A549 (cell line): Measurements from ENCODE around the gene CTSC. TPM values are rescaled to one million over a fixed set of nuclear protein-coding genes. Genes with fewer than 3 reads are reported as not detected.

Experiments
- ATAC-seq, 2 experiments: fragments of 200-7000 bp in 1 of 2; fragments of >200 bp in 1 of 2; cut with Nextera tagmentation in 1 of 2; cut with Tn5 transposase in 1 of 2; 3 replicates each; pipeline versions ENCODE4 v1.8.0 to v1.9.1; 2018 to 2020; ENCODE audit warnings: mild to moderate bottlenecking in 1 of 2, moderate library complexity in 1 of 2
- CTCF ChIA-PET: fragments of 300-600 bp; sonication (Branson Sonifier 250); formaldehyde crosslinking; extraction: SDS; loops from one replicate; lab custom pipeline; 2021; ENCODE audit warnings: antibody characterized with exemption, inconsistent platforms; lab: Yijun Ruan, JAX
- POLR2A ChIA-PET: fragments of 350-600 bp; formaldehyde crosslinking; extraction: SDS; loops from one replicate; lab custom pipeline; 2021; ENCODE audit warnings: antibody characterized with exemption, inconsistent platforms; lab: Yijun Ruan, JAX
- DNase-seq, 2 experiments: peaks; one replicate each; pipeline versions ENCODE4 v3.0.0 to v3.0.0-alpha.2; 2011 to 2016; ENCODE audit warnings: low read depth in 1 of 2, low spot score in 1 of 2
- FAIRE-seq: peaks from 2 replicates; lab custom pipeline; 2011; peaks lifted over from hg19 to GRCh38; lab: Jason Lieb, UNC
- H3K27ac ChIP-seq, 2 experiments: fragments of >200 bp; sonication (Bioruptor Twin); formaldehyde crosslinking; 3 replicates each; pipeline ENCODE4 v1.5.1; 2016 to 2017
- H3K4me1 ChIP-seq: fragments of >200 bp; sonication (Bioruptor Twin); formaldehyde crosslinking; 3 replicates; pipeline ENCODE4 v1.6.1; 2016
- H3K4me2 ChIP-seq: fragments of >200 bp; sonication (Bioruptor Twin); formaldehyde crosslinking; 3 replicates; pipeline ENCODE4 v1.6.1; 2016
- H3K4me3 ChIP-seq: fragments of >200 bp; sonication (Bioruptor Twin); formaldehyde crosslinking; 3 replicates; pipeline ENCODE4 v1.5.1; 2016
- H3K9me3 ChIP-seq: fragments of >200 bp; sonication (Bioruptor Twin); formaldehyde crosslinking; 3 replicates; pipeline ENCODE4 v1.6.1; 2016
- ATOH8 ChIP-seq: fragments of 250-450 bp; sonication (Bioruptor Pico); IDR thresholded peaks from 2 replicates; pipeline ENCODE4 v1.5.0; 2020; ENCODE audit warnings: low read depth, mild to moderate bottlenecking, moderate library complexity
- BHLHE40 ChIP-seq: IDR thresholded peaks from 2 replicates; pipeline ENCODE4 v1.6.1; 2012; ENCODE audit warnings: low read depth, low read length, inconsistent platforms
- CEBPB ChIP-seq, 2 experiments: fragments of >200 bp in 1 of 2; sonication (Bioruptor Twin) in 1 of 2; formaldehyde crosslinking in 1 of 2; IDR thresholded peaks; 2 replicates each; pipeline ENCODE4 v1.6.1; 2012 to 2016
- CHD2 ChIP-seq: fragments of 150-350 bp; IDR thresholded peaks from 2 replicates; pipeline ENCODE4 v1.6.1; 2014; ENCODE audit warnings: low read length; ENCODE audit not compliant: partially characterized antibody
- CTCF ChIP-seq: fragments of >200 bp; sonication (Bioruptor Twin); formaldehyde crosslinking; IDR thresholded peaks from 3 replicates; pipeline ENCODE4 v1.5.1; 2016
- FOSB ChIP-seq: fragments of 250-450 bp; sonication (Bioruptor Pico); IDR thresholded peaks from 2 replicates; pipeline ENCODE4 v1.5.0; 2020; ENCODE audit warnings: mild to moderate bottlenecking, moderate library complexity
- HDAC2 ChIP-seq: fragments of 200-600 bp; sonication (generic); IDR thresholded peaks from 2 replicates; pipeline ENCODE4 v1.6.1; 2016
- HES2 ChIP-seq: fragments of >200 bp; sonication (Bioruptor Twin); formaldehyde crosslinking; IDR thresholded peaks from 2 replicates; pipeline ENCODE4 v1.6.1; 2016
- HOXA7 ChIP-seq: fragments of 250-450 bp; sonication (Bioruptor Pico); IDR thresholded peaks from 2 replicates; pipeline ENCODE4 v1.5.0; 2020; ENCODE audit warnings: mild to moderate bottlenecking, moderate library complexity
- JUN ChIP-seq, 2 experiments: fragments of >200 bp; sonication (Bioruptor Twin); formaldehyde crosslinking; IDR thresholded peaks; 2 replicates in 1 of 2; 3 replicates in 1 of 2; pipeline ENCODE4 v1.6.1; 2016 to 2017
- KDM1A ChIP-seq: fragments of 200-600 bp; sonication (generic); IDR thresholded peaks from 2 replicates; pipeline ENCODE4 v1.6.1; 2016; ENCODE audit warnings: low read depth, mild to moderate bottlenecking
- POLR2A ChIP-seq: IDR thresholded peaks from 2 replicates; pipeline ENCODE4 v1.6.1; 2012; ENCODE audit warnings: mild to moderate bottlenecking, low read length
- RNF2 ChIP-seq: fragments of 200-600 bp; sonication (generic); IDR thresholded peaks from 2 replicates; pipeline ENCODE4 v1.6.1; 2016; ENCODE audit warnings: low read depth, mild to moderate bottlenecking, antibody characterized with exemption, moderate library complexity, borderline replicate concordance
- SREBF2 ChIP-seq: fragments of 450-650 bp; IDR thresholded peaks from 2 replicates; pipeline ENCODE4 v1.6.1; 2014; ENCODE audit warnings: mild to moderate bottlenecking, moderate library complexity
- TP53 ChIP-seq: fragments of 250-450 bp; sonication (Bioruptor Pico); IDR thresholded peaks from 2 replicates; pipeline ENCODE4 v1.5.0; 2021; ENCODE audit warnings: mild to moderate bottlenecking, moderate library complexity
- ZNF302 ChIP-seq: fragments of 250-450 bp; sonication (Bioruptor Pico); IDR thresholded peaks from 2 replicates; pipeline ENCODE4 v1.9.0; 2021; ENCODE audit warnings: inconsistent platforms, mild to moderate bottlenecking, moderate library complexity
- WGBS: methylation state at CpG from one replicate; pipeline ENCODE4 v1.1.6; 2017; ENCODE audit errors: missing lambda C conversion rate; 5-methylcytosine and 5-hydroxymethylcytosine counted together
- polyA plus RNA-seq, 4 experiments: library from polyadenylated mRNA; depleted of rRNA in 3 of 4; stranded (reverse); fragments of >200 nt; fragmentation: RNase III in 1 of 4; extraction: RNeasy Plus Mini Kit Qiagen cat#74134 plus additional on column Dnase treatment in 1 of 4; gene quantifications; 2 replicates in 3 of 4; 3 replicates in 1 of 4; pipeline ENCODE4 v1.2.3, GENCODE V29; 2011 to 2017

Gene CTSC
- polyA plus RNA-seq, 2 of the 4 experiments (the other 2 are of a cell fraction) = 50.0 to 118 TPM

- TF ChIP-seq JUN (IDR thresholded peaks at IDR 0.05) = no peak
- peak; percentile 68 to 70; a peak in 3 of 4 replicates for TF ChIP-seq CEBPB (IDR thresholded peaks at IDR 0.05)
- ATAC-seq (no peak), DNase-seq (no peak), FAIRE-seq (no peak)
- Histone ChIP-seq H3K4me3 (no peak overlapping the region), H3K9me3 (no peaks in the 10 kb centered on the region), H3K27ac (no peak overlapping the region), H3K4me1 (no peaks in the 10 kb centered on the region), H3K4me2 (no peak overlapping the region)
- POLR2A ChIA-PET = no interaction called here
- WGBS = 67% methylated on average over 2 of the region's 2 CpGs
- CTCF ChIA-PET = interaction anchor here (0.7 kb wide), 1 partner anchor 72 kb away, joined by 4 read pairs; no protein-coding TSS in a partner anchor
Measured at GRCh38 chr11:88344869-88345268, 7.3 kb upstream of the CTSC start.

- peak in 1 of 2 experiments; percentile 6 for DNase-seq
- ChIA-PET CTCF (no interaction called here), POLR2A (no interaction called here)
- TF ChIP-seq RNF2 (no peak), CTCF (no peak), SREBF2 (no peak)
- H3K9me3 ChIP-seq = no peaks in the 10 kb centered on the region
- no peak overlapping the region for H3K27ac ChIP-seq
- peaks cover 6% of the 10 kb centered on the region; the same call in 1 of the 3 replicates for H3K4me1 ChIP-seq
- H3K4me3 ChIP-seq = no peak overlapping the region
- no peak for ATAC-seq
- no peak overlapping the region for H3K4me2 ChIP-seq
- no peak for FAIRE-seq
- WGBS = 37% methylated on average over 3 of the region's 4 CpGs
Measured at GRCh38 chr11:88341522-88342251, 4.2 kb upstream of the CTSC start.

- Histone ChIP-seq H3K9me3 (no peaks in the 10 kb centered on the region), H3K4me2 (no peak overlapping the region), H3K27ac (no peak overlapping the region), H3K4me3 (no peak overlapping the region), H3K4me1 (peaks cover 11% of the 10 kb centered on the region; the same call in 2 of the 3 replicates)
- TF ChIP-seq ZNF302 (CRISPR knock-in tag) (no peak), ATOH8 (CRISPR knock-in tag) (no peak), HDAC2 (no peak), TP53 (CRISPR knock-in tag) (no peak), KDM1A (no peak), HES2 (no peak), FOSB (CRISPR knock-in tag) (no peak), BHLHE40 (no peak), HOXA7 (no peak), CHD2 (no peak), POLR2A (no peak)
- POLR2A ChIA-PET = no interaction called here
- DNase-seq (no peak), ATAC-seq (no peak), FAIRE-seq (no peak)
- WGBS = 78% methylated on average over 3 of the region's 3 CpGs
- CTCF ChIA-PET = no interaction called here
Measured at GRCh38 chr11:88340366-88340935, 2.9 kb upstream of the CTSC start.
